ENCODE results near the gene SLX4IP.

DNA sequence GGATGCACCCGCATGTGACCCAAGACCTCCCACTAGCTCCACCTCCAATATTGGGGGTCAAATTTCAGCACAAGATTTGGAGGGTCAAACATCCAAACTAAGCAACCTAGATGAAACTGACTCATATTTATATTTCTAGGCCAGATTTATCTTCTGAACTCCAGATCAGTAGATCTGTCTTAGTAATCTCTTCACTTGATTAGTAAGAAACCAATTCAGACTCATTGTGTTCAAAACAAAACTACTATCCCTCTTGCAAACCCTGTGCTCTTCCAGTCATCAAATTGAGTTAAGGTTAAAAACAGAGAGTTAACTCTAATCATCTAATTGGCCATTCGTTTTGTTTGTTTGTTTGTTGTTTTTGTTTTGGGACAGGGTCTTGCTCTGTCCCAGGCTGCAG is 44.4 kb upstream of the SLX4IP start:
- TF ChIP-seq, protein P1, sequence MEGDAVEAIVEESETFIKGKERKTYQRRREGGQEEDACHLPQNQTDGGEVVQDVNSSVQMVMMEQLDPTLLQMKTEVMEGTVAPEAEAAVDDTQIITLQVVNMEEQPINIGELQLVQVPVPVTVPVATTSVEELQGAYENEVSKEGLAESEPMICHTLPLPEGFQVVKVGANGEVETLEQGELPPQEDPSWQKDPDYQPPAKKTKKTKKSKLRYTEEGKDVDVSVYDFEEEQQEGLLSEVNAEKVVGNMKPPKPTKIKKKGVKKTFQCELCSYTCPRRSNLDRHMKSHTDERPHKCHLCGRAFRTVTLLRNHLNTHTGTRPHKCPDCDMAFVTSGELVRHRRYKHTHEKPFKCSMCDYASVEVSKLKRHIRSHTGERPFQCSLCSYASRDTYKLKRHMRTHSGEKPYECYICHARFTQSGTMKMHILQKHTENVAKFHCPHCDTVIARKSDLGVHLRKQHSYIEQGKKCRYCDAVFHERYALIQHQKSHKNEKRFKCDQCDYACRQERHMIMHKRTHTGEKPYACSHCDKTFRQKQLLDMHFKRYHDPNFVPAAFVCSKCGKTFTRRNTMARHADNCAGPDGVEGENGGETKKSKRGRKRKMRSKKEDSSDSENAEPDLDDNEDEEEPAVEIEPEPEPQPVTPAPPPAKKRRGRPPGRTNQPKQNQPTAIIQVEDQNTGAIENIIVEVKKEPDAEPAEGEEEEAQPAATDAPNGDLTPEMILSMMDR (conservative IDR thresholded peaks at IDR 0.05 in 1 of 2, IDR thresholded peaks at IDR 0.05 in 1 of 2; ENCODE audit: low read depth in 1 of 2, low read length in 2 of 2), result no peak
- TF ChIP-seq EZH2 (IDR thresholded peaks at IDR 0.05; ENCODE audit: low read length, missing control alignments), result no peak
